ENCODE measurements around the gene CRIP3. TPM values are rescaled to one million over a fixed set of nuclear protein-coding genes. Genes with fewer than 3 reads are reported as not detected.

CRIP3 gene
- total and polyA plus RNA-seq, 9 donors: 0.80 to 2.6 (median 1.7) TPM

GRCh38 chr6:43293698-43294097 lies 14.9 kb downstream of the CRIP3 start:
- Histone ChIP-seq H3K27ac (no peak overlapping the region), H3K4me3 (no peak overlapping the region), H3K27me3 (no peaks in the 10 kb centered on the region), H3K36me3 (no peaks in the 10 kb centered on the region), H3K4me1 (ENCODE audit: insufficient read depth) (no peaks in the 10 kb centered on the region), H3K9me3 (no peaks in the 10 kb centered on the region)
- intact Hi-C loops (cut with DNase I): no loop called here
- DNase-seq: no peak
- TF ChIP-seq POLR2A (IDR thresholded peaks at IDR 0.05) (no peak), CTCF (IDR thresholded peaks at IDR 0.05) (no peak), EP300 (IDR thresholded peaks at IDR 0.05) (no peak)
- 93 to 97% (median 94%) methylated on average over 3 of the region's 3 CpGs for WGBS, 3 donors

- TF ChIP-seq EP300 (IDR thresholded peaks at IDR 0.05): no peak
- TF ChIP-seq CTCF (IDR thresholded peaks at IDR 0.05): no peak
- no peak for TF ChIP-seq POLR2A (IDR thresholded peaks at IDR 0.05)
- Histone ChIP-seq H3K4me3 (no peak overlapping the region), H3K9me3 (no peaks in the 10 kb centered on the region), H3K4me1 (ENCODE audit: insufficient read depth) (no peaks in the 10 kb centered on the region), H3K27me3 (no peaks in the 10 kb centered on the region), H3K27ac (no peak overlapping the region), H3K36me3 (no peaks in the 10 kb centered on the region)
- intact Hi-C loops (cut with DNase I): no loop called here
- 39 to 47% (median 44%) methylated on average over 5 of the region's 5 CpGs for WGBS, 3 donors
- no peak for DNase-seq
Measured at GRCh38 chr6:43292763-43293318, 15.8 kb downstream of the CRIP3 start.

GRCh38 chr6:43292341-43292740 lies 16.3 kb downstream of the CRIP3 start:
- no peak for DNase-seq
- TF ChIP-seq EP300 (IDR thresholded peaks at IDR 0.05): no peak
- TF ChIP-seq POLR2A (IDR thresholded peaks at IDR 0.05): no peak
- TF ChIP-seq CTCF (IDR thresholded peaks at IDR 0.05): no peak
- no peak overlapping the region for H3K27ac ChIP-seq
- 93 to 95% (median 94%) methylated on average over 6 of the region's 6 CpGs for WGBS, 3 donors
- H3K27me3 ChIP-seq: no peaks in the 10 kb centered on the region
- no peaks in the 10 kb centered on the region for H3K36me3 ChIP-seq
- H3K4me3 ChIP-seq: no peak overlapping the region
- intact Hi-C loops (cut with DNase I): no loop called here
- H3K4me1 ChIP-seq (ENCODE audit: insufficient read depth): no peaks in the 10 kb centered on the region
- no peaks in the 10 kb centered on the region for H3K9me3 ChIP-seq

GRCh38 chr6:43291708-43292107 lies 16.9 kb downstream of the CRIP3 start:
- no peaks in the 10 kb centered on the region for H3K4me1 ChIP-seq (ENCODE audit: insufficient read depth)
- TF ChIP-seq POLR2A (IDR thresholded peaks at IDR 0.05) (no peak), CTCF (IDR thresholded peaks at IDR 0.05) (no peak), EP300 (IDR thresholded peaks at IDR 0.05) (no peak)
- H3K9me3 ChIP-seq: no peaks in the 10 kb centered on the region
- intact Hi-C loops (cut with DNase I): no loop called here
- H3K27ac ChIP-seq: no peak overlapping the region
- no peak overlapping the region for H3K4me3 ChIP-seq
- no peaks in the 10 kb centered on the region for H3K36me3 ChIP-seq
- no peak for DNase-seq
- WGBS, 3 donors: 84 to 92% (median 91%) methylated on average over 2 of the region's 2 CpGs
- no peaks in the 10 kb centered on the region for H3K27me3 ChIP-seq
